SK-N-SH treated with all-trans-retinoic acid at 6 μM for 48 hours (cell line): ENCODE results near the gene CCP110.

Experiments
- ATAC-seq: fragments of 200-7000 bp; cut with Tn5 transposase; 3 replicates; pipeline ENCODE4 v1.9.1; 2020; ENCODE audit warnings: mild to moderate bottlenecking, moderate library complexity
- CREB5 ChIP-seq: fragments of 250-450 bp; sonication (Bioruptor Pico); IDR thresholded peaks from 2 replicates; pipeline ENCODE4 v1.5.1; 2020; ENCODE audit warnings: low read depth, mild to moderate bottlenecking, moderate library complexity
- CSDC2 ChIP-seq: fragments of 250-450 bp; sonication (Bioruptor Pico); IDR thresholded peaks from 2 replicates; pipeline ENCODE4 v1.5.0; 2020; ENCODE audit warnings: mild to moderate bottlenecking, moderate library complexity
- OSR1 ChIP-seq: fragments of 250-450 bp; sonication (Bioruptor Pico); IDR thresholded peaks from 2 replicates; pipeline ENCODE4 v1.8.0; 2022; ENCODE audit warnings: moderate library complexity, mild to moderate bottlenecking, inconsistent platforms
- PATZ1 ChIP-seq: fragments of 250-450 bp; sonication (Bioruptor Pico); IDR thresholded peaks from 2 replicates; pipeline ENCODE4 v1.8.0; 2020; ENCODE audit warnings: mild to moderate bottlenecking, moderate library complexity, borderline replicate concordance
- RARB ChIP-seq: fragments of 250-450 bp; sonication (Bioruptor Pico); IDR thresholded peaks from 2 replicates; pipeline ENCODE4 v1.8.0; 2021; ENCODE audit warnings: mild to moderate bottlenecking, moderate library complexity
- SNAI2 ChIP-seq: fragments of 250-450 bp; sonication (Bioruptor Pico); IDR thresholded peaks from 2 replicates; pipeline ENCODE4 v1.5.0; 2020; ENCODE audit warnings: mild to moderate bottlenecking, moderate library complexity
- TOX ChIP-seq: fragments of 250-450 bp; sonication (Bioruptor Pico); IDR thresholded peaks from 2 replicates; pipeline ENCODE4 v1.8.0; 2021; ENCODE audit warnings: mild to moderate bottlenecking, moderate library complexity, borderline replicate concordance
- TSHZ2 ChIP-seq: fragments of 250-450 bp; sonication (Bioruptor Pico); IDR thresholded peaks from 2 replicates; pipeline ENCODE4 v1.5.0; 2020; ENCODE audit warnings: mild to moderate bottlenecking, moderate library complexity
- ZC3H10 ChIP-seq: fragments of 250-450 bp; sonication (Bioruptor Pico); IDR thresholded peaks from 2 replicates; pipeline ENCODE4 v1.5.1; 2021; ENCODE audit warnings: mild to moderate bottlenecking, moderate library complexity
- ZFP3 ChIP-seq: fragments of 250-450 bp; sonication (Bioruptor Pico); IDR thresholded peaks from 2 replicates; pipeline ENCODE4 v1.5.0; 2020; ENCODE audit warnings: mild to moderate bottlenecking, moderate library complexity
- ZNF565 ChIP-seq: fragments of 450-650 bp; formaldehyde crosslinking; conservative IDR thresholded peaks from 2 replicates; pipeline ENCODE4 v1.5.0; 2020; ENCODE audit warnings: low read depth, mild to moderate bottlenecking, moderate library complexity
- ZNF70 ChIP-seq: fragments of 450-650 bp; formaldehyde crosslinking; IDR thresholded peaks from 2 replicates; pipeline ENCODE4 v1.5.0; 2020; ENCODE audit warnings: mild to moderate bottlenecking, moderate library complexity
- ZNF8 ChIP-seq: fragments of 450-650 bp; formaldehyde crosslinking; IDR thresholded peaks from 2 replicates; pipeline ENCODE4 v1.5.0; 2020; ENCODE audit warnings: mild to moderate bottlenecking, moderate library complexity
- TF ChIP-seq, protein P1 (sequence below): fragments of 250-450 bp; sonication (Bioruptor Pico); IDR thresholded peaks from 2 replicates; pipeline ENCODE4 v1.8.0; 2021; ENCODE audit warnings: low read depth, mild to moderate bottlenecking, moderate library complexity, borderline replicate concordance
- TF ChIP-seq, protein P2 (sequence below): fragments of 250-450 bp; sonication (Bioruptor Pico); IDR thresholded peaks from 2 replicates; pipeline ENCODE4 v1.5.1; 2021; ENCODE audit warnings: mild to moderate bottlenecking, moderate library complexity

Gene CCP110

DNA sequence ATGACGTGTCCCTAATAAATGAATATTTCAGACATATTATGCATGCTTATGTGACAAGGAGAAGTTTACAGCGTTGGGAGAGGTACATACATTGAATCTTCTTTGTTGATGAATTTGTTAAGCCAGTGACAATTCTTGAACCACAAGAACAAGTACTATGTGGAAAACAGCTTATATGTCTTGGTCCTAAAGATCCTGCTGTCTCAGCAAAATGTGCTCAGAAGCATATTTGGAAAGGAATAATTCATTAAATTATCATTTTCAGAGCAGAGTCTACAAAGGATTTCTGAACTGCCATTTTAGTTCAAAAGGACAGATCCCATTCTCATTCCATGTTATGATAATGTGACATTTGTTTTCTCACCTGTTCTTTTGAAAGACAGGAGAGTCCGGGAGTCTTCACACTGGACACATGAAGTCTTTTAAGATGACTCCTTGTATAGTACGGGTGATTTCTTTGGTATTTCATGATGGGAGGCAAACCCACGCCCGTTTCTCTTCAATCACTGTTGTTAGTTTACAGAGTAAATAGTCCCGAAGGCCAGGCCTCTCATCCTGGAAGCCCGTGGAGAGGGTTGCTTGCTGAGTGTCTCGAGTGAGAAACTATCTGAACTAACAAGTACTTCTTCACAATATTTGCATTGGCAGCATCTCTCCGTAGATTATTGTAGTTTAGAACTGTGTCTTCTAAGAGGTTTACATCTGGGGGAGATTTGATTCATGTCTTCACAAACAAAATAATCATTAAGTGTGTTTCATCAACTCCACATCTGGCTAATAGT lies 58.5 kb downstream of the CCP110 start:
- ATAC-seq: no peak
- TF ChIP-seq TSHZ2 (CRISPR knock-in tag) (no peak), TOX (no peak), CSDC2 (CRISPR knock-in tag) (no peak), OSR1 (CRISPR knock-in tag) (no peak)

DNA sequence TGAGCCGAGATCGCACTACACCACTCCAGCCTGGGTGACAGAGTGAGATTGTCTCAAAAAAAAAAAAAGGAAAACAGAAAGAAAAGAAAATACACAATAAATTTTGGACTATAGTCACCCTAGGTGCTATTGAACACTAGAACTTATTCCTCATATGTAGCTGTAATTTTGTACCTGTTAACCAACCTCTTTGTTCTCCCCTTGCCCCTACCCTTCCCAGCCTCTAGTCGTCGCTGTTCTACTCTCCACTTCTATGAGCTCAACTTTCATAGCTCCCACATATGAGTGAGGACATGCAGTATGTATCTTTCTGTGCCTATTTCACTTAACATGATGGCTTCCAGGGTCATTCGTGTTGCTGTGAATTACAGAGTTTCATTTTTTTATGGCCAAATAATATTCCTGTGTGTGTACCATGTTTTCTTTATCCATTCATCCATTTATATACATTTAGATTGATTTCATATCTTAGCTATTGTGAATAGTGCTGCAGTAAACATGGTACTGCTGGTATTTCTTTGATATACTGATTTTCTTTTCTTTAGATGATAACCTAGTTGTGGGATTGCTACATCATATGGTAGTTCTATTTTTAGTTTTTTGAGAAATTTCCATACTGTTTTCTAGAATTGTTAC lies 60.0 kb downstream of the CCP110 start:
- TF ChIP-seq, protein P1, sequence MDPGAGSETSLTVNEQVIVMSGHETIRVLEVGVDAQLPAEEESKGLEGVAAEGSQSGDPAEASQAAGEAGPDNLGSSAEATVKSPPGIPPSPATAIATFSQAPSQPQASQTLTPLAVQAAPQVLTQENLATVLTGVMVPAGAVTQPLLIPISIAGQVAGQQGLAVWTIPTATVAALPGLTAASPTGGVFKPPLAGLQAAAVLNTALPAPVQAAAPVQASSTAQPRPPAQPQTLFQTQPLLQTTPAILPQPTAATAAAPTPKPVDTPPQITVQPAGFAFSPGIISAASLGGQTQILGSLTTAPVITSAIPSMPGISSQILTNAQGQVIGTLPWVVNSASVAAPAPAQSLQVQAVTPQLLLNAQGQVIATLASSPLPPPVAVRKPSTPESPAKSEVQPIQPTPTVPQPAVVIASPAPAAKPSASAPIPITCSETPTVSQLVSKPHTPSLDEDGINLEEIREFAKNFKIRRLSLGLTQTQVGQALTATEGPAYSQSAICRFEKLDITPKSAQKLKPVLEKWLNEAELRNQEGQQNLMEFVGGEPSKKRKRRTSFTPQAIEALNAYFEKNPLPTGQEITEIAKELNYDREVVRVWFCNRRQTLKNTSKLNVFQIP (CRISPR knock-in tag): no peak
- no peak for TF ChIP-seq ZNF565 (CRISPR knock-in tag)
- TF ChIP-seq PATZ1: no peak
- no peak for TF ChIP-seq ZFP3 (CRISPR knock-in tag)
- ATAC-seq: peak; percentile 87

DNA sequence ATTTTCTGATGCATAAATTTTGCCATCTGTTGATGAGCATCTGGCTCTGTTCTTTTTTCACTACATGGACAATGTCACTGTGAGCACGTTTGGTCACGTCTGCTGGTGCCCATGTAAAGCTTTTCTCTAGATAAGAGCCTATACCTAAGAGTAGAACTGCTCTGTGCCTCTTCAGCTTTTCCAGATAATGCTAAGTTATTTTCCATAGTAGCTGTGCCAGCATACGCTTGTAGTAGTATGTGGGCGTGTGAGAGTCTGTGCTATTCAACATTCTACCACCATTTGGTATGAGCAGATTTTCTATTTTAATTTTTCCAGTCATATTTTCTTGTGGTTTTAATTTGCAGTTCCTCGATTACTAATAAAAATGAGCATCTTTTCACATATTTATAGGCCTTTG lies 64.9 kb downstream of the CCP110 start:
- TF ChIP-seq ZNF565 (CRISPR knock-in tag): no peak
- TF ChIP-seq, protein P2, sequence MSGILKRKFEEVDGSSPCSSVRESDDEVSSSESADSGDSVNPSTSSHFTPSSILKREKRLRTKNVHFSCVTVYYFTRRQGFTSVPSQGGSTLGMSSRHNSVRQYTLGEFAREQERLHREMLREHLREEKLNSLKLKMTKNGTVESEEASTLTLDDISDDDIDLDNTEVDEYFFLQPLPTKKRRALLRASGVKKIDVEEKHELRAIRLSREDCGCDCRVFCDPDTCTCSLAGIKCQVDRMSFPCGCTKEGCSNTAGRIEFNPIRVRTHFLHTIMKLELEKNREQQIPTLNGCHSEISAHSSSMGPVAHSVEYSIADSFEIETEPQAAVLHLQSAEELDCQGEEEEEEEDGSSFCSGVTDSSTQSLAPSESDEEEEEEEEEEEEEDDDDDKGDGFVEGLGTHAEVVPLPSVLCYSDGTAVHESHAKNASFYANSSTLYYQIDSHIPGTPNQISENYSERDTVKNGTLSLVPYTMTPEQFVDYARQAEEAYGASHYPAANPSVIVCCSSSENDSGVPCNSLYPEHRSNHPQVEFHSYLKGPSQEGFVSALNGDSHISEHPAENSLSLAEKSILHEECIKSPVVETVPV (CRISPR knock-in tag): no peak
- no peak for TF ChIP-seq SNAI2
- no peak for TF ChIP-seq ZNF8
- no peak for TF ChIP-seq TSHZ2 (CRISPR knock-in tag)
- no peak for TF ChIP-seq RARB (CRISPR knock-in tag)
- no peak for TF ChIP-seq CREB5 (CRISPR knock-in tag)
- no peak for TF ChIP-seq ZNF70 (CRISPR knock-in tag)
- no peak for TF ChIP-seq OSR1 (CRISPR knock-in tag)
- TF ChIP-seq ZC3H10 (CRISPR knock-in tag): no peak
- no peak for TF ChIP-seq ZFP3 (CRISPR knock-in tag)
- ATAC-seq: no peak
